Measurements from ENCODE around the gene PGGT1B.
"Not testable (repeated sequence)": the region's sequence is repeated elsewhere in the genome, so short reads cannot be mapped to it uniquely, and the experiment has no call there.

PGGT1B gene

GRCh38 chr5:115263078-115263380 is 352 bp upstream of the PGGT1B start:
- H3K27ac ChIP-seq (ENCODE audit: insufficient read depth, low read depth, low read length, poor library complexity, severe bottlenecking): peak overlapping the region; percentile 30
- H3K27me3 ChIP-seq (ENCODE audit: control insufficient read depth, insufficient read depth, low read length, poor library complexity, severe bottlenecking): no peaks in the 10 kb centered on the region
- no peaks in the 10 kb centered on the region for H3K9me3 ChIP-seq (ENCODE audit: control insufficient read depth, low read length)
- 16 to 33% methylated on average over 5 to 7 of the region's 7 CpGs for WGBS, 2 experiments
- no peaks in the 10 kb centered on the region for H3K36me3 ChIP-seq (ENCODE audit: control insufficient read depth, insufficient read depth, low read length)
- peaks cover 7% of the 10 kb centered on the region for H3K4me1 ChIP-seq (ENCODE audit: control insufficient read depth, insufficient read depth, low read length)
- H3K4me3 ChIP-seq (ENCODE audit: insufficient read depth, low read depth, low read length): peak overlapping the region; percentile 83

DNA sequence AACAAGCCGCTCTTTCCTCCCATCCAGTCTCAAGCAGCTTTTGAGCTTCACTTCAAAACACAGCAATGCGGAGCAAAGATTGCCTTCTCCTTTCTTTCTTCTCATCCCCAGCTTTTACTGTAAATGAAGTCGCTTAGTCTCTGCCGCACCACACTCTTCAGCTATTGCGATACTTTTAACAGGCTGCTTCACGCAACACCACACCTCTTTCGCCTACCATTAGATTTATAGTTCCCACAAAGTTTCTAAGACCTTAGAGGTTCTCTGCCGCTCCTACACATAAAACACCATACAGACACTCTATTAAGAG is 711 bp downstream of the PGGT1B start:
- Histone ChIP-seq H3K36me3 (ENCODE audit: control insufficient read depth, insufficient read depth, low read length) (no peaks in the 10 kb centered on the region), H3K4me3 (ENCODE audit: insufficient read depth, low read depth, low read length) (peak overlapping the region; percentile 83), H3K27ac (ENCODE audit: insufficient read depth, low read depth, low read length, poor library complexity, severe bottlenecking) (no peak overlapping the region), H3K4me1 (ENCODE audit: control insufficient read depth, insufficient read depth, low read length) (peaks cover 7% of the 10 kb centered on the region), H3K9me3 (ENCODE audit: control insufficient read depth, low read length) (no peaks in the 10 kb centered on the region), H3K27me3 (ENCODE audit: control insufficient read depth, insufficient read depth, low read length, poor library complexity, severe bottlenecking) (no peaks in the 10 kb centered on the region)
- 4 to 5% methylated on average over 8 of the region's 8 CpGs for WGBS, 2 experiments

GRCh38 chr5:115260248-115260647 is 2.4 kb downstream of the PGGT1B start:
- H3K27me3 ChIP-seq (ENCODE audit: control insufficient read depth, insufficient read depth, low read length, poor library complexity, severe bottlenecking): no peaks in the 10 kb centered on the region
- H3K9me3 ChIP-seq (ENCODE audit: control insufficient read depth, low read length): no peaks in the 10 kb centered on the region
- H3K4me3 ChIP-seq (ENCODE audit: insufficient read depth, low read depth, low read length): no peak overlapping the region
- no peak overlapping the region for H3K27ac ChIP-seq (ENCODE audit: insufficient read depth, low read depth, low read length, poor library complexity, severe bottlenecking)
- H3K36me3 ChIP-seq (ENCODE audit: control insufficient read depth, insufficient read depth, low read length): no peaks in the 10 kb centered on the region
- 92 to 94% methylated on average over 2 of the region's 2 CpGs for WGBS, 2 experiments
- peaks cover 7% of the 10 kb centered on the region for H3K4me1 ChIP-seq (ENCODE audit: control insufficient read depth, insufficient read depth, low read length)

GRCh38 chr5:115257981-115258380 is 4.7 kb downstream of the PGGT1B start:
- no peaks in the 10 kb centered on the region for H3K27me3 ChIP-seq (ENCODE audit: control insufficient read depth, insufficient read depth, low read length, poor library complexity, severe bottlenecking)
- no peak overlapping the region for H3K27ac ChIP-seq (ENCODE audit: insufficient read depth, low read depth, low read length, poor library complexity, severe bottlenecking)
- H3K4me1 ChIP-seq (ENCODE audit: control insufficient read depth, insufficient read depth, low read length): peaks cover 7% of the 10 kb centered on the region
- H3K36me3 ChIP-seq (ENCODE audit: control insufficient read depth, insufficient read depth, low read length): no peaks in the 10 kb centered on the region
- H3K9me3 ChIP-seq (ENCODE audit: control insufficient read depth, low read length): no peaks in the 10 kb centered on the region
- H3K4me3 ChIP-seq (ENCODE audit: insufficient read depth, low read depth, low read length): no peak overlapping the region

GRCh38 chr5:115249379-115249778 is 13.3 kb downstream of the PGGT1B start:
- H3K9me3 ChIP-seq (ENCODE audit: control insufficient read depth, low read length); H3K27me3 ChIP-seq (ENCODE audit: control insufficient read depth, insufficient read depth, low read length, poor library complexity, severe bottlenecking); H3K36me3 ChIP-seq (ENCODE audit: control insufficient read depth, insufficient read depth, low read length); H3K4me3 ChIP-seq (ENCODE audit: insufficient read depth, low read depth, low read length); H3K27ac ChIP-seq (ENCODE audit: insufficient read depth, low read depth, low read length, poor library complexity, severe bottlenecking); H3K4me1 ChIP-seq (ENCODE audit: control insufficient read depth, insufficient read depth, low read length): not testable (repeated sequence)
- 74 to 75% methylated on average over 4 to 5 of the region's 5 CpGs for WGBS, 2 experiments

DNA sequence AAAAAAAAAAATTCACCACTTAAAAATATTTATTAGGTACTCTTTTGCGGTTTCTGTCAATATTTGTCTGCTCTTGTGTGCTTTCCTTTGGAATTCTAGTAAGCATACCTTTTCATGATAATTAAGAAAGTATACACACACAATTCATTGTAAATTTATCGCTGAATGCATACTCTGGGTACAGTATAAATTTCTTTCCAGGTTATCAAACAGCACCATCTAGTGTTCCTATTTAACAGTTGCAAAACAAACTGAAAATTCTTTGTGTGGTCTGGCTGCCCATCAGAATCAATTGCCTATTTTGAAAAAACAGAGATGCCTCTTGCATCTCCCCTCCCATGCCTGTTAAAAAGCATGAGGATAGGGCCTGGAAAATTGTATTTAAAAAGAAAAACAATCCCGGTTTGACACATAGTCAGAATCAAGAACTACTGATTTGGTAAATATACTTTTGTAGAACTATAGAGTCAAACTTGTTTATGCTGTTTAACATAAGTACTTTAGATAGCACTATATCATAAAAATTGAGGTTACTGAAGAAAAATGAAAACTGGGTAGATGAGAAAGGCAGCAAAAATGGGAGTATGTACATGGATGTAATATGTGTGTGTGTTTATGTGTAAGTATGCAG is 16.2 kb downstream of the PGGT1B start:
- Histone ChIP-seq H3K4me1 (ENCODE audit: control insufficient read depth, insufficient read depth, low read length) (no peaks in the 10 kb centered on the region), H3K27ac (ENCODE audit: insufficient read depth, low read depth, low read length, poor library complexity, severe bottlenecking) (no peak overlapping the region), H3K9me3 (ENCODE audit: control insufficient read depth, low read length) (no peaks in the 10 kb centered on the region), H3K36me3 (ENCODE audit: control insufficient read depth, insufficient read depth, low read length) (no peaks in the 10 kb centered on the region), H3K27me3 (ENCODE audit: control insufficient read depth, insufficient read depth, low read length, poor library complexity, severe bottlenecking) (no peaks in the 10 kb centered on the region), H3K4me3 (ENCODE audit: insufficient read depth, low read depth, low read length) (no peak overlapping the region)
- 57 to 75% methylated on average over 1 to 3 of the region's 3 CpGs for WGBS, 2 experiments

- Histone ChIP-seq H3K27ac (ENCODE audit: insufficient read depth, low read depth, low read length, poor library complexity, severe bottlenecking) (no peak overlapping the region), H3K27me3 (ENCODE audit: control insufficient read depth, insufficient read depth, low read length, poor library complexity, severe bottlenecking) (no peaks in the 10 kb centered on the region), H3K9me3 (ENCODE audit: control insufficient read depth, low read length) (no peaks in the 10 kb centered on the region), H3K4me1 (ENCODE audit: control insufficient read depth, insufficient read depth, low read length) (no peaks in the 10 kb centered on the region), H3K36me3 (ENCODE audit: control insufficient read depth, insufficient read depth, low read length) (peaks cover 3% of the 10 kb centered on the region), H3K4me3 (ENCODE audit: insufficient read depth, low read depth, low read length) (no peak overlapping the region)
Observed at GRCh38 chr5:115243412-115243811, 19.3 kb downstream of the PGGT1B start.

- no peak overlapping the region for H3K27ac ChIP-seq (ENCODE audit: insufficient read depth, low read depth, low read length, poor library complexity, severe bottlenecking)
- 98 to 100% methylated on average over 1 to 4 of the region's 4 CpGs for WGBS, 2 experiments
- H3K27me3 ChIP-seq (ENCODE audit: control insufficient read depth, insufficient read depth, low read length, poor library complexity, severe bottlenecking): no peaks in the 10 kb centered on the region
- no peaks in the 10 kb centered on the region for H3K4me1 ChIP-seq (ENCODE audit: control insufficient read depth, insufficient read depth, low read length)
- no peak overlapping the region for H3K4me3 ChIP-seq (ENCODE audit: insufficient read depth, low read depth, low read length)
- H3K36me3 ChIP-seq (ENCODE audit: control insufficient read depth, insufficient read depth, low read length): peaks cover 3% of the 10 kb centered on the region
- no peaks in the 10 kb centered on the region for H3K9me3 ChIP-seq (ENCODE audit: control insufficient read depth, low read length)
Observed at GRCh38 chr5:115241881-115242642, 20.6 kb downstream of the PGGT1B start.

- Histone ChIP-seq H3K4me1 (ENCODE audit: control insufficient read depth, insufficient read depth, low read length) (no peaks in the 10 kb centered on the region), H3K9me3 (ENCODE audit: control insufficient read depth, low read length) (no peaks in the 10 kb centered on the region), H3K36me3 (ENCODE audit: control insufficient read depth, insufficient read depth, low read length) (peaks cover 3% of the 10 kb centered on the region), H3K4me3 (ENCODE audit: insufficient read depth, low read depth, low read length) (no peak overlapping the region), H3K27me3 (ENCODE audit: control insufficient read depth, insufficient read depth, low read length, poor library complexity, severe bottlenecking) (no peaks in the 10 kb centered on the region), H3K27ac (ENCODE audit: insufficient read depth, low read depth, low read length, poor library complexity, severe bottlenecking) (peak overlapping the region; percentile 20)
- 60 to 77% methylated on average over 3 of the region's 3 CpGs for WGBS, 2 experiments
Observed at GRCh38 chr5:115237066-115237465, 25.6 kb downstream of the PGGT1B start.

GRCh38 chr5:115236599-115236998 is 26.1 kb downstream of the PGGT1B start:
- Histone ChIP-seq H3K4me3 (ENCODE audit: insufficient read depth, low read depth, low read length) (no peak overlapping the region), H3K27me3 (ENCODE audit: control insufficient read depth, insufficient read depth, low read length, poor library complexity, severe bottlenecking) (no peaks in the 10 kb centered on the region), H3K4me1 (ENCODE audit: control insufficient read depth, insufficient read depth, low read length) (no peaks in the 10 kb centered on the region), H3K27ac (ENCODE audit: insufficient read depth, low read depth, low read length, poor library complexity, severe bottlenecking) (no peak overlapping the region), H3K36me3 (ENCODE audit: control insufficient read depth, insufficient read depth, low read length) (peaks cover 3% of the 10 kb centered on the region), H3K9me3 (ENCODE audit: control insufficient read depth, low read length) (no peaks in the 10 kb centered on the region)
- no CpG with 5 or more reads among the region's 2 CpGs for WGBS, 2 experiments

Data from ectodermal cell (in vitro differentiated cells).